IMR-90 (cell line): ENCODE measurements around the gene DNAJC25. TPM values are rescaled to one million over a fixed set of nuclear protein-coding genes. Genes with fewer than 3 reads are reported as not detected.
A peak's percentile ranks its signal among the peaks of the same experiment; 100 is the strongest.

Experiments
- ATAC-seq: fragments of 200-7000 bp; cut with Tn5 transposase; 2 replicates; pipeline ENCODE4 v1.9.1; 2020; ENCODE audit warnings: low read depth, mild to moderate bottlenecking, moderate library complexity
- BruUV-seq: library from RNA; stranded (reverse); fragments of 400-500 nt; replicated peaks from 2 replicates; lab custom pipeline; 2021; lab: Mats Ljungman, UMichigan
- CTCF ChIA-PET: fragments of 300-600 bp; formaldehyde crosslinking; extraction: SDS; loops from one replicate; lab custom pipeline; 2021; ENCODE audit warnings: antibody characterized with exemption; lab: Yijun Ruan, JAX
- POLR2A ChIA-PET: fragments of 300-600 bp; sonication (Branson Sonifier 250); formaldehyde crosslinking; loops from one replicate; lab custom pipeline; 2022; ENCODE audit warnings: antibody characterized with exemption; ENCODE audit not compliant: unreplicated experiment; lab: Charles Lee
- DNase-seq: peaks from one replicate; pipeline ENCODE4 v3.0.0; 2013
- H2AFZ ChIP-seq: replicated peaks from 2 replicates; pipeline ENCODE3; 2013; ENCODE audit warnings: low read length, mild to moderate bottlenecking; ENCODE audit not compliant: poor library complexity
- H2AK5ac ChIP-seq: 2 replicates; pipeline ENCODE4 v1.6.1; 2013; ENCODE audit warnings: low read depth, low read length, inconsistent platforms
- H2AK9ac ChIP-seq: replicated peaks from 2 replicates; pipeline ENCODE3; 2013; ENCODE audit warnings: mild to moderate bottlenecking, low read depth, low read length, moderate library complexity; ENCODE audit not compliant: poor library complexity
- H2BK120ac ChIP-seq: 2 replicates; pipeline ENCODE4 v1.6.1; 2013; ENCODE audit warnings: low read depth, low read length, inconsistent platforms
- H2BK15ac ChIP-seq: 3 replicates; pipeline ENCODE4 v1.6.1; 2013; ENCODE audit warnings: low read depth, low read length, inconsistent platforms
- H2BK20ac ChIP-seq: 2 replicates; pipeline ENCODE4 v1.6.1; 2013; ENCODE audit warnings: low read depth, mild to moderate bottlenecking, inconsistent platforms, low read length, moderate library complexity
- H2BK5ac ChIP-seq: 2 replicates; pipeline ENCODE4 v1.6.1; 2013; ENCODE audit warnings: mild to moderate bottlenecking, low read depth, low read length, inconsistent platforms; ENCODE audit not compliant: poor library complexity, severe bottlenecking
- H3K14ac ChIP-seq: replicated peaks from 2 replicates; pipeline ENCODE4 v1.6.1; 2013; ENCODE audit warnings: low read depth, low read length, inconsistent platforms
- H3K18ac ChIP-seq: 2 replicates; pipeline ENCODE4 v1.6.1; 2013; ENCODE audit warnings: low read depth, low read length, control low read depth
- H3K23ac ChIP-seq: 2 replicates; pipeline ENCODE4 v1.6.1; 2013; ENCODE audit warnings: low read depth, low read length, inconsistent platforms
- H3K27ac ChIP-seq: 2 replicates; pipeline ENCODE4 v1.5.1; 2013; ENCODE audit warnings: mild to moderate bottlenecking, control low read depth, low read length; ENCODE audit not compliant: insufficient read depth
- H3K27me3 ChIP-seq: 2 replicates; pipeline ENCODE4 v1.6.1; 2013; ENCODE audit warnings: low read length; ENCODE audit not compliant: control insufficient read depth, insufficient read depth
- H3K36me3 ChIP-seq: 2 replicates; pipeline ENCODE4 v1.6.1; 2013; ENCODE audit warnings: low read length, mixed read lengths; ENCODE audit not compliant: control insufficient read depth, insufficient read depth
- H3K4ac ChIP-seq: 2 replicates; pipeline ENCODE4 v1.6.1; 2013; ENCODE audit warnings: low read depth, low read length, inconsistent platforms
- H3K4me1 ChIP-seq: 2 replicates; pipeline ENCODE4 v1.6.1; 2013; ENCODE audit warnings: low read length, mixed read lengths; ENCODE audit not compliant: control insufficient read depth, insufficient read depth
- H3K4me2 ChIP-seq: 2 replicates; pipeline ENCODE4 v1.6.1; 2013; ENCODE audit warnings: low read depth, mild to moderate bottlenecking, control low read depth, low read length, moderate library complexity
- H3K4me3 ChIP-seq: 2 replicates; pipeline ENCODE4 v1.5.1; 2013; ENCODE audit warnings: low read depth, mild to moderate bottlenecking, control low read depth, low read length, moderate library complexity; ENCODE audit not compliant: insufficient read depth
- H3K56ac ChIP-seq: 2 replicates; pipeline ENCODE4 v1.6.1; 2013; ENCODE audit warnings: low read length, inconsistent platforms; ENCODE audit not compliant: insufficient read depth; ENCODE audit errors: extremely low read depth
- H3K79me1 ChIP-seq, 2 experiments: 2 replicates each; pipeline ENCODE4 v1.6.1; 2013; ENCODE audit warnings: low read length in 2 of 2, inconsistent platforms in 1 of 2, low read depth in 1 of 2
- H3K9ac ChIP-seq: 2 replicates; pipeline ENCODE4 v1.6.1; 2013; ENCODE audit warnings: low read depth, low read length, control low read depth
- H3K9me1 ChIP-seq: 2 replicates; pipeline ENCODE4 v1.6.1; 2013; ENCODE audit warnings: low read length, inconsistent platforms; ENCODE audit not compliant: insufficient read depth
- H3K9me3 ChIP-seq: 2 replicates; pipeline ENCODE4 v1.6.1; 2013; ENCODE audit warnings: low read length; ENCODE audit not compliant: control insufficient read depth, insufficient read depth
- H4K20me1 ChIP-seq: 2 replicates; pipeline ENCODE4 v1.6.1; 2013; ENCODE audit warnings: low read length, inconsistent platforms; ENCODE audit not compliant: insufficient read depth
- H4K5ac ChIP-seq: 2 replicates; pipeline ENCODE4 v1.6.1; 2013; ENCODE audit warnings: mild to moderate bottlenecking, low read depth, low read length, control low read depth
- H4K8ac ChIP-seq, 2 experiments: 2 replicates each; pipeline ENCODE4 v1.6.1; 2013; ENCODE audit warnings: low read depth in 2 of 2, low read length in 2 of 2, control low read depth in 1 of 2, inconsistent platforms in 1 of 2
- H4K91ac ChIP-seq: 2 replicates; pipeline ENCODE4 v1.6.1; 2013; ENCODE audit warnings: low read depth, low read length, inconsistent platforms; ENCODE audit not compliant: insufficient read depth
- CEBPB ChIP-seq: IDR thresholded peaks from 2 replicates; pipeline ENCODE4 v1.6.1; 2012; ENCODE audit warnings: low read depth, low read length, improper control_type of control experiment
- WGBS, 2 experiments: methylation state at CpG; one replicate each; pipeline versions ENCODE4 v1.1.5 to v1.1.7; 2013; ENCODE audit warnings: missing lambda C conversion rate in 2 of 2; ENCODE audit not compliant: insufficient read length in 1 of 2; ENCODE audit errors: extremely low coverage in 2 of 2; 5-methylcytosine and 5-hydroxymethylcytosine counted together
- dilution Hi-C: fragments of 300-500 bp; cut with HindIII; formaldehyde crosslinking; loops from one replicate; pipeline ENCODE4 v1.14.3; 2018; ENCODE audit warnings: low sequenced_read_pairs; ENCODE audit not compliant: unreplicated experiment
- in situ Hi-C: fragments of 300-500 bp; cut with MboI; formaldehyde crosslinking; loops from 3 replicates; pipeline ENCODE4 v1.14.3; 2019; ENCODE audit warnings: low sequenced_read_pairs, inconsistent platforms, mixed read lengths
- intact Hi-C: fragments of 100-400 bp; cut with micrococcal nuclease; formaldehyde crosslinking; loops from 2 replicates; pipeline ENCODE4 v1.10.0; 2022
- polyA plus RNA-seq, 3 experiments: library from polyadenylated mRNA; depleted of rRNA; stranded (reverse); fragments of >200 nt; gene quantifications; 2 replicates each; pipeline ENCODE4 v1.2.3, GENCODE V29; 2012; ENCODE audit warnings: low replicate concordance in 1 of 3
- total RNA-seq: library from RNA; depleted of rRNA; stranded (reverse); fragments of >200 nt; gene quantifications from 2 replicates; pipeline ENCODE4 v1.2.3, GENCODE V29; 2012

DNAJC25 gene
- total and polyA plus RNA-seq, 2 of the 4 experiments (the other 2 are of a cell fraction), result 3.2 to 6.6 TPM

GRCh38 chr9:111637421-111637950, 6.4 kb downstream of the DNAJC25 start:
- WGBS, 2 experiments, result 93% methylated on average over 3 of the region's 6 CpGs; no CpG with 5 or more reads in 1 of the 2 experiments
- H3K27me3 ChIP-seq, result no peaks in the 10 kb centered on the region
- H4K91ac ChIP-seq, result no peak overlapping the region
- no peak overlapping the region for H3K27ac ChIP-seq
- no peak overlapping the region for H4K8ac ChIP-seq
- no TSS peak for BruUV-seq
- H3K36me3 ChIP-seq, result no peaks in the 10 kb centered on the region
- peaks cover 12% of the 10 kb centered on the region for H3K9me1 ChIP-seq
- no peak overlapping the region for H2AK5ac ChIP-seq
- no peak overlapping the region for H2BK120ac ChIP-seq
- no peak overlapping the region for H2AFZ ChIP-seq
- peak overlapping the region; percentile 71 for H3K23ac ChIP-seq
- no peak overlapping the region for H3K14ac ChIP-seq
- H3K79me1 ChIP-seq, result peaks cover 12 to 61% of the 10 kb centered on the region in 2 experiments; a peak in 3 of 4 replicates
- ChIA-PET POLR2A (no interaction called here), CTCF (no interaction called here)
- H4K20me1 ChIP-seq, result peaks cover 52% of the 10 kb centered on the region
- H2BK5ac ChIP-seq, result no peak overlapping the region
- intact Hi-C loops, result loop anchor here (10.0 kb wide), 1 partner anchor 437 kb away; no protein-coding TSS in a partner anchor
- no peak overlapping the region for H3K4me2 ChIP-seq
- dilution Hi-C loops, result no loop called here
- H3K56ac ChIP-seq, result no peak overlapping the region
- H2BK20ac ChIP-seq, result no peak overlapping the region
- no peak overlapping the region for H2AK9ac ChIP-seq
- H3K9ac ChIP-seq, result no peak overlapping the region
- H4K5ac ChIP-seq, result no peak overlapping the region
- no peak overlapping the region for H3K4ac ChIP-seq
- ATAC-seq, result no peak
- in situ Hi-C loops, result no loop called here
- H3K18ac ChIP-seq, result no peak overlapping the region
- H3K4me1 ChIP-seq, result peaks cover 1% of the 10 kb centered on the region; the same call in 1 of the 2 replicates
- H3K9me3 ChIP-seq, result no peaks in the 10 kb centered on the region
- H3K4me3 ChIP-seq, result no peak overlapping the region
- TF ChIP-seq CEBPB, result no peak
- no peak for DNase-seq
- no peak overlapping the region for H2BK15ac ChIP-seq
